ENCODE results near the gene CAPZB.

The CAPZB gene

GRCh38 chr1:19346026-19346425, 139.3 kb downstream of the CAPZB start:
- DNase-seq (ENCODE audit: low spot score), result no peak

- DNase-seq (ENCODE audit: low spot score), result no peak
These were observed 139.9 kb downstream of the CAPZB start for GRCh38 chr1:19345391-19345790.

- DNase-seq (ENCODE audit: low spot score), result no peak
These were observed 140.5 kb downstream of the CAPZB start for GRCh38 chr1:19344831-19345230.

GRCh38 chr1:19344372-19344810, 140.9 kb downstream of the CAPZB start:
- peak; percentile 48 for DNase-seq (ENCODE audit: low spot score)

- DNase-seq (ENCODE audit: low spot score), result no peak
These were observed 141.6 kb downstream of the CAPZB start for GRCh38 chr1:19343617-19344350.

- DNase-seq (ENCODE audit: low spot score), result no peak
These were observed 142.3 kb downstream of the CAPZB start for GRCh38 chr1:19342894-19343616.

GRCh38 chr1:19342062-19342750, 143.1 kb downstream of the CAPZB start:
- DNase-seq (ENCODE audit: low spot score), result no peak

- DNase-seq (ENCODE audit: low spot score), result peak; percentile 74
These were observed 143.9 kb downstream of the CAPZB start for GRCh38 chr1:19341201-19342061.

GRCh38 chr1:19340387-19340937, 144.9 kb downstream of the CAPZB start:
- no peak for DNase-seq (ENCODE audit: low spot score)

GRCh38 chr1:19339214-19339861, 146.0 kb downstream of the CAPZB start:
- no peak for DNase-seq (ENCODE audit: low spot score)

GRCh38 chr1:19338323-19338762, 147.0 kb downstream of the CAPZB start:
- peak; percentile 32 for DNase-seq (ENCODE audit: low spot score)

- peak; percentile 30 for DNase-seq (ENCODE audit: low spot score)
These were observed 148.1 kb downstream of the CAPZB start for GRCh38 chr1:19337289-19337688.

GRCh38 chr1:19336543-19336942, 148.8 kb downstream of the CAPZB start:
- peak; percentile 88 for DNase-seq (ENCODE audit: low spot score)

- no peak for DNase-seq (ENCODE audit: low spot score)
These were observed 151.6 kb downstream of the CAPZB start for GRCh38 chr1:19333587-19334354.

GRCh38 chr1:19332832-19333231, 152.5 kb downstream of the CAPZB start:
- no peak for DNase-seq (ENCODE audit: low spot score)

GRCh38 chr1:19331262-19331878, 154.0 kb downstream of the CAPZB start:
- no peak for DNase-seq (ENCODE audit: low spot score)

- DNase-seq (ENCODE audit: low spot score), result no peak
These were observed 154.7 kb downstream of the CAPZB start for GRCh38 chr1:19330449-19331135.

GRCh38 chr1:19329611-19330010, 155.7 kb downstream of the CAPZB start:
- no peak for DNase-seq (ENCODE audit: low spot score)

- no peak for DNase-seq (ENCODE audit: low spot score)
These were observed 156.2 kb downstream of the CAPZB start for GRCh38 chr1:19329188-19329587.

Data from kidney tubule cell (primary cell).